ENCODE measurements around the gene ABRACL. TPM values are rescaled to one million over a fixed set of nuclear protein-coding genes. Genes with fewer than 3 reads are reported as not detected.
"Not testable (repeated sequence)": the region's sequence is repeated elsewhere in the genome, so short reads cannot be mapped to it uniquely, and the experiment has no call there.

ABRACL gene
- total RNA-seq, 6 experiments from 2014 or later: 22.5 to 52.0 (median 39.6) TPM

GRCh38 chr6:138989098-138989983, 39.2 kb upstream of the ABRACL start:
- DNase-seq: no peak
- Histone ChIP-seq H3K9me3 (no peaks in the 10 kb centered on the region), H3K4me1 (peaks cover 0 to 66% (median 22%) of the 10 kb centered on the region in 4 donors), H3K36me3 (no peaks in the 10 kb centered on the region), H3K4me3 (peak overlapping the region in 2 of 3 donors; percentile 83 to 85), H3K27ac (peak overlapping the region in 2 of 3 donors; percentile 89 to 94), H3K27me3 (no peaks in the 10 kb centered on the region)
- intact Hi-C loops (cut with DNase I): loop anchor here (5.0 to 10.0 kb wide), 2 partner anchors 38 to 45 kb away; partner anchors contain the start of gene ABRACL (in 1 of the 2)
- TF ChIP-seq CTCF (IDR thresholded peaks at IDR 0.05) (no peak), POLR2A (IDR thresholded peaks at IDR 0.05) (no peak)
- 67% methylated on average over 5 of the region's 5 CpGs for WGBS (ENCODE audit: insufficient coverage, low coverage, low lambda C conversion rate, missing lambda C conversion rate)
- peak; percentile 4 to 39 (median 8) for ATAC-seq

- H3K9me3 ChIP-seq: no peaks in the 10 kb centered on the region
- ATAC-seq (no peak), DNase-seq (no peak)
- no peak overlapping the region for H3K27ac ChIP-seq
- TF ChIP-seq CTCF (IDR thresholded peaks at IDR 0.05) (no peak), POLR2A (IDR thresholded peaks at IDR 0.05) (no peak)
- no peaks in the 10 kb centered on the region for H3K36me3 ChIP-seq
- intact Hi-C loops (cut with DNase I): no loop called here
- 73% methylated on average over 4 of the region's 5 CpGs for WGBS (ENCODE audit: insufficient coverage, low coverage, low lambda C conversion rate, missing lambda C conversion rate)
- H3K27me3 ChIP-seq: no peaks in the 10 kb centered on the region
- H3K4me3 ChIP-seq: no peak overlapping the region
- peaks cover 0 to 66% (median 19%) of the 10 kb centered on the region in 4 donors for H3K4me1 ChIP-seq
Measured at GRCh38 chr6:138991206-138991605, 37.3 kb upstream of the ABRACL start.

GRCh38 chr6:138992965-138993364, 35.6 kb upstream of the ABRACL start:
- H3K27ac ChIP-seq: peak overlapping the region in 2 of 3 donors; percentile 52 to 61
- H3K9me3 ChIP-seq; H3K27me3 ChIP-seq; DNase-seq; H3K36me3 ChIP-seq; H3K4me3 ChIP-seq; intact Hi-C loops (cut with DNase I); ATAC-seq: not testable (repeated sequence)
- 84% methylated on average over 5 of the region's 5 CpGs for WGBS (ENCODE audit: insufficient coverage, low coverage, low lambda C conversion rate, missing lambda C conversion rate)
- H3K4me1 ChIP-seq: peaks cover 0 to 75% (median 27%) of the 10 kb centered on the region in 4 donors

GRCh38 chr6:138993410-138993809, 35.1 kb upstream of the ABRACL start:
- H3K27me3 ChIP-seq; H3K9me3 ChIP-seq; H3K36me3 ChIP-seq; intact Hi-C loops (cut with DNase I); H3K4me3 ChIP-seq: not testable (repeated sequence)
- peak overlapping the region in 2 of 3 donors; percentile 52 to 63 for H3K27ac ChIP-seq
- H3K4me1 ChIP-seq: peaks cover 0 to 74% (median 27%) of the 10 kb centered on the region in 4 donors
- DNase-seq: peak in 1 of 3 donors; percentile 65
- WGBS (ENCODE audit: insufficient coverage, low coverage, low lambda C conversion rate, missing lambda C conversion rate): 41% methylated on average over 1 of the region's 1 CpG
- peak; percentile 6 to 26 (median 18) for ATAC-seq

DNA sequence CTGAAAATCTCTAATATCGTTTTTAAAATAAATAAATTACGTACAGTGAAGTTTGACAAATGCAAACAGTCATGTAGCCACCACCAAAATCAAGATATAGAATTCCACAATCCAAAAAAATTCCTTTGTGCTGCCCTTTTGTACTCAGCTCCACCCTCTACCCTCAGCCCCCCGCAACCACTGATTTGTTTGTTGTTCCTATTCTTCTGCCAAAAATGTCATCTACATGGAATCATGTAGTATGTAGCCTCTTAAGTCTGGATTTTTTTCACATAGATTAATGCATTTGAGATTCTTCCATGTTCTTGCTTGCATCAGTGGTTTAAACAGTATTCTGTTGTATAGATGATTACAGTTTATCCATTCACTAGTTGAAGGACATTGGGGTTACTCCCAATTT, 32.0 kb upstream of the ABRACL start:
- Histone ChIP-seq H3K27me3 (no peaks in the 10 kb centered on the region), H3K36me3 (no peaks in the 10 kb centered on the region), H3K27ac (peak overlapping the region in 2 of 3 donors; percentile 54 to 63), H3K4me3 (peak overlapping the region in 1 of 3 donors; percentile 13), H3K9me3 (no peaks in the 10 kb centered on the region), H3K4me1 (peaks cover 0 to 58% (median 21%) of the 10 kb centered on the region in 4 donors)
- TF ChIP-seq POLR2A (IDR thresholded peaks at IDR 0.05): no peak
- no peak for TF ChIP-seq CTCF (IDR thresholded peaks at IDR 0.05)
- intact Hi-C loops (cut with DNase I): no loop called here
- 38% methylated on average over 3 of the region's 3 CpGs for WGBS (ENCODE audit: insufficient coverage, low coverage, low lambda C conversion rate, missing lambda C conversion rate)
- DNase-seq (peak in 2 of 3 donors; percentile 62 to 79), ATAC-seq (peak; percentile 68 to 84 (median 76))

Data from right lobe of liver (tissue), 6 donors.